Measurements from ENCODE around the gene PPM1L. TPM values are rescaled to one million over a fixed set of nuclear protein-coding genes. Genes with fewer than 3 reads are reported as not detected.

Gene PPM1L
- total RNA-seq, 1 experiment from 2014 or later = 13.2 TPM

DNA sequence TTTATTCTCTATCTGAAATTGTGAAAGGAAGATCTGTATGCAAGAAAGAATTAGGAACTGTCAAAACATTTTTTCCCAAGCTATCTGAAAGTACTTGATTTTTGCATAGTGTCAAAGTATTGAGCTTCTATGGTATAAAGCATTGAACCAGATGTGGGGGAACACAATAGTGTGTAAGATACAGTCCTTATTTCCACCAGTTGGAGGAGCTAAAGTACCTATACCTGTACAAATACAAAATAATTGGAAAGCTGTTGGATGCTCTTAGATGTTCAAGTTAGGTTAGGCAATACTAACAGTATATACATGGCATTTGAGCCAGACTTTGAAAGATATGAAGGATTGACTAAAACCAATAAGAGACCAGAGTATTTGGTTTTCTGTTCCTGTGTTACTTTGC, 200.8 kb downstream of the PPM1L start:
- H3K4me3 ChIP-seq (replicated peaks in 1 of 2; ENCODE audit: low read depth in 1 of 2, low read length in 2 of 2) = no peak overlapping the region

DNA sequence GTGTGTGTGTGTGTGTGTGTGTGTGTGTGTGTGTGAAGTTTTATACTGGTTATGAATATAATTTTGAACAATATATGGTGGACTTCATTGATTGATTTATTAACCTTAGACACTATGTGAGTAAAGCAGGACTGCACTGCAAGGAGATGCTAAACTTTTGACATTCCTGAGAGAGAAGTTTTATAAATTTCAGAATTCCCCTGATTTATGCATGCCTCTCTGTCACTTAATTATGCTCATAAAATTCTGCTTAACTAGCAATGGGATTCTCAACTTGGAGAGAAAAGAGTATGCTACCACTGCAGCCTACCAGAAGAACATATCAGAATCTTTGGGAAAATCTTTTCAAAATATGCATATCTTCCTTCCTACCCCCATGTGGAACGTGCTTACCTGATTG, 204.5 kb downstream of the PPM1L start:
- no peaks in the 10 kb centered on the region for H3K4me1 ChIP-seq (ENCODE audit: control insufficient read depth in 1 of 2, insufficient read depth in 2 of 2, low read length in 2 of 2)
- no peak overlapping the region for H3K4me2 ChIP-seq (ENCODE audit: low read length)
- H2AFZ ChIP-seq (ENCODE audit: low read depth, low read length, poor library complexity, severe bottlenecking) = no peak overlapping the region
- H3K27me3 ChIP-seq (ENCODE audit: insufficient read depth, low read length) = no peaks in the 10 kb centered on the region
- POLR2A ChIA-PET = no interaction called here
- no peak overlapping the region for H3K9ac ChIP-seq (ENCODE audit: low read length)
- RAD21 ChIA-PET (ENCODE audit: low non-redundant PET in 1 of 2, low total read pairs in 2 of 2, uncharacterized antibody in 2 of 2, unreplicated experiment in 2 of 2) = no interaction called here
- intact Hi-C loops (cut with micrococcal nuclease) = no loop called here
- no peaks in the 10 kb centered on the region for H4K20me1 ChIP-seq (ENCODE audit: insufficient read depth)
- BruUV-seq (replicated peaks) = no TSS peak
- no peak overlapping the region for H3K27ac ChIP-seq (ENCODE audit: low read depth, low read length)
- ATAC-seq (no peak), DNase-seq (ENCODE audit: low read depth, low spot score) (no peak)
- no peaks in the 10 kb centered on the region for H3K9me2 ChIP-seq (ENCODE audit: insufficient read depth)
- no peaks in the 10 kb centered on the region for H3K36me3 ChIP-seq (ENCODE audit: control insufficient read depth in 1 of 2, insufficient read depth in 2 of 2, low read length in 2 of 2)
- H3K9me3 ChIP-seq (ENCODE audit: control insufficient read depth in 1 of 2, insufficient read depth in 1 of 2, low read depth in 1 of 2, low read length in 2 of 2) = no peaks in the 10 kb centered on the region
- CTCF ChIA-PET = no interaction called here
- H3K4me3 ChIP-seq (replicated peaks in 1 of 2; ENCODE audit: low read depth in 1 of 2, low read length in 2 of 2) = no peak overlapping the region
- TF ChIP-seq, protein P1, sequence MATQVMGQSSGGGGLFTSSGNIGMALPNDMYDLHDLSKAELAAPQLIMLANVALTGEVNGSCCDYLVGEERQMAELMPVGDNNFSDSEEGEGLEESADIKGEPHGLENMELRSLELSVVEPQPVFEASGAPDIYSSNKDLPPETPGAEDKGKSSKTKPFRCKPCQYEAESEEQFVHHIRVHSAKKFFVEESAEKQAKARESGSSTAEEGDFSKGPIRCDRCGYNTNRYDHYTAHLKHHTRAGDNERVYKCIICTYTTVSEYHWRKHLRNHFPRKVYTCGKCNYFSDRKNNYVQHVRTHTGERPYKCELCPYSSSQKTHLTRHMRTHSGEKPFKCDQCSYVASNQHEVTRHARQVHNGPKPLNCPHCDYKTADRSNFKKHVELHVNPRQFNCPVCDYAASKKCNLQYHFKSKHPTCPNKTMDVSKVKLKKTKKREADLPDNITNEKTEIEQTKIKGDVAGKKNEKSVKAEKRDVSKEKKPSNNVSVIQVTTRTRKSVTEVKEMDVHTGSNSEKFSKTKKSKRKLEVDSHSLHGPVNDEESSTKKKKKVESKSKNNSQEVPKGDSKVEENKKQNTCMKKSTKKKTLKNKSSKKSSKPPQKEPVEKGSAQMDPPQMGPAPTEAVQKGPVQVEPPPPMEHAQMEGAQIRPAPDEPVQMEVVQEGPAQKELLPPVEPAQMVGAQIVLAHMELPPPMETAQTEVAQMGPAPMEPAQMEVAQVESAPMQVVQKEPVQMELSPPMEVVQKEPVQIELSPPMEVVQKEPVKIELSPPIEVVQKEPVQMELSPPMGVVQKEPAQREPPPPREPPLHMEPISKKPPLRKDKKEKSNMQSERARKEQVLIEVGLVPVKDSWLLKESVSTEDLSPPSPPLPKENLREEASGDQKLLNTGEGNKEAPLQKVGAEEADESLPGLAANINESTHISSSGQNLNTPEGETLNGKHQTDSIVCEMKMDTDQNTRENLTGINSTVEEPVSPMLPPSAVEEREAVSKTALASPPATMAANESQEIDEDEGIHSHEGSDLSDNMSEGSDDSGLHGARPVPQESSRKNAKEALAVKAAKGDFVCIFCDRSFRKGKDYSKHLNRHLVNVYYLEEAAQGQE (IDR thresholded peaks at IDR 0.05; ENCODE audit: low read depth) = no peak
- TF ChIP-seq POLR2AphosphoS5 (IDR thresholded peaks at IDR 0.05; ENCODE audit: low read depth, low read length) (no peak), SP1 (IDR thresholded peaks at IDR 0.05; ENCODE audit: low read depth) (no peak), SIN3A (IDR thresholded peaks at IDR 0.05; ENCODE audit: low read depth) (no peak), CEBPB (IDR thresholded peaks at IDR 0.05; ENCODE audit: low read depth) (no peak), CBX3 (IDR thresholded peaks at IDR 0.05; ENCODE audit: low read depth) (no peak), EGR1 (IDR thresholded peaks at IDR 0.05; ENCODE audit: low read depth) (no peak), JUND (IDR thresholded peaks at IDR 0.05) (no peak), TCF7L2 (IDR thresholded peaks at IDR 0.05; ENCODE audit: borderline replicate concordance, extremely low read depth, insufficient read depth, insufficient read length) (no peak)
- H3K79me2 ChIP-seq (ENCODE audit: insufficient read depth, low read length) = no peaks in the 10 kb centered on the region

More for the DNA sequence above, 200.8 kb downstream of the PPM1L start:
- Histone ChIP-seq H3K27me3 (ENCODE audit: insufficient read depth, low read length) (no peaks in the 10 kb centered on the region), H3K9me2 (ENCODE audit: insufficient read depth) (no peaks in the 10 kb centered on the region), H2AFZ (ENCODE audit: low read depth, low read length, poor library complexity, severe bottlenecking) (no peak overlapping the region), H3K36me3 (ENCODE audit: control insufficient read depth in 1 of 2, insufficient read depth in 2 of 2, low read length in 2 of 2) (no peaks in the 10 kb centered on the region), H3K9me3 (ENCODE audit: control insufficient read depth in 1 of 2, insufficient read depth in 1 of 2, low read depth in 1 of 2, low read length in 2 of 2) (no peaks in the 10 kb centered on the region), H3K27ac (ENCODE audit: low read depth, low read length) (no peak overlapping the region), H3K4me1 (ENCODE audit: control insufficient read depth in 1 of 2, insufficient read depth in 2 of 2, low read length in 2 of 2) (no peaks in the 10 kb centered on the region), H3K4me2 (ENCODE audit: low read length) (no peak overlapping the region), H3K9ac (ENCODE audit: low read length) (no peak overlapping the region), H3K79me2 (ENCODE audit: insufficient read depth, low read length) (no peaks in the 10 kb centered on the region), H4K20me1 (ENCODE audit: insufficient read depth) (no peaks in the 10 kb centered on the region)
- RAD21 ChIA-PET (ENCODE audit: low non-redundant PET in 1 of 2, low total read pairs in 2 of 2, uncharacterized antibody in 2 of 2, unreplicated experiment in 2 of 2) = no interaction called here
- CTCF ChIA-PET = interaction anchor here (0.8 to 1.9 kb wide), 8 partner anchors 10 to 467 kb away, joined by 3 to 5 read pairs (median 4); no protein-coding TSS in a partner anchor
- no TSS peak for BruUV-seq (replicated peaks)
- intact Hi-C loops (cut with micrococcal nuclease) = loop anchor here (2.0 to 5.0 kb wide), 2 partner anchors 318 to 466 kb away; no protein-coding TSS in a partner anchor
- TF ChIP-seq YY1 (IDR thresholded peaks at IDR 0.05; ENCODE audit: extremely low read depth, insufficient replicate concordance, low read depth, low read length) (no peak), EGR1 (IDR thresholded peaks at IDR 0.05; ENCODE audit: low read depth) (no peak), RAD21 (IDR thresholded peaks at IDR 0.05; ENCODE audit: low read depth) (peak; percentile 63)
- TF ChIP-seq, protein P2, sequence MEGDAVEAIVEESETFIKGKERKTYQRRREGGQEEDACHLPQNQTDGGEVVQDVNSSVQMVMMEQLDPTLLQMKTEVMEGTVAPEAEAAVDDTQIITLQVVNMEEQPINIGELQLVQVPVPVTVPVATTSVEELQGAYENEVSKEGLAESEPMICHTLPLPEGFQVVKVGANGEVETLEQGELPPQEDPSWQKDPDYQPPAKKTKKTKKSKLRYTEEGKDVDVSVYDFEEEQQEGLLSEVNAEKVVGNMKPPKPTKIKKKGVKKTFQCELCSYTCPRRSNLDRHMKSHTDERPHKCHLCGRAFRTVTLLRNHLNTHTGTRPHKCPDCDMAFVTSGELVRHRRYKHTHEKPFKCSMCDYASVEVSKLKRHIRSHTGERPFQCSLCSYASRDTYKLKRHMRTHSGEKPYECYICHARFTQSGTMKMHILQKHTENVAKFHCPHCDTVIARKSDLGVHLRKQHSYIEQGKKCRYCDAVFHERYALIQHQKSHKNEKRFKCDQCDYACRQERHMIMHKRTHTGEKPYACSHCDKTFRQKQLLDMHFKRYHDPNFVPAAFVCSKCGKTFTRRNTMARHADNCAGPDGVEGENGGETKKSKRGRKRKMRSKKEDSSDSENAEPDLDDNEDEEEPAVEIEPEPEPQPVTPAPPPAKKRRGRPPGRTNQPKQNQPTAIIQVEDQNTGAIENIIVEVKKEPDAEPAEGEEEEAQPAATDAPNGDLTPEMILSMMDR (IDR thresholded peaks at IDR 0.05 in 2 of 3, conservative IDR thresholded peaks at IDR 0.05 in 1 of 3; ENCODE audit: borderline replicate concordance in 1 of 3, insufficient read depth in 1 of 3, low read depth in 2 of 3, low read length in 2 of 3) = peak; percentile 20 to 44 (median 26); a peak in 4 of 6 replicates
- ATAC-seq (peak; percentile 74), DNase-seq (ENCODE audit: low read depth, low spot score) (no peak)
- POLR2A ChIA-PET = no interaction called here

Data from HCT116 (cell line).